Measurements from ENCODE around the gene B4GALNT3.

- TF ChIP-seq POLR2A (IDR thresholded peaks at IDR 0.05) = no peak
- TF ChIP-seq, protein P1, sequence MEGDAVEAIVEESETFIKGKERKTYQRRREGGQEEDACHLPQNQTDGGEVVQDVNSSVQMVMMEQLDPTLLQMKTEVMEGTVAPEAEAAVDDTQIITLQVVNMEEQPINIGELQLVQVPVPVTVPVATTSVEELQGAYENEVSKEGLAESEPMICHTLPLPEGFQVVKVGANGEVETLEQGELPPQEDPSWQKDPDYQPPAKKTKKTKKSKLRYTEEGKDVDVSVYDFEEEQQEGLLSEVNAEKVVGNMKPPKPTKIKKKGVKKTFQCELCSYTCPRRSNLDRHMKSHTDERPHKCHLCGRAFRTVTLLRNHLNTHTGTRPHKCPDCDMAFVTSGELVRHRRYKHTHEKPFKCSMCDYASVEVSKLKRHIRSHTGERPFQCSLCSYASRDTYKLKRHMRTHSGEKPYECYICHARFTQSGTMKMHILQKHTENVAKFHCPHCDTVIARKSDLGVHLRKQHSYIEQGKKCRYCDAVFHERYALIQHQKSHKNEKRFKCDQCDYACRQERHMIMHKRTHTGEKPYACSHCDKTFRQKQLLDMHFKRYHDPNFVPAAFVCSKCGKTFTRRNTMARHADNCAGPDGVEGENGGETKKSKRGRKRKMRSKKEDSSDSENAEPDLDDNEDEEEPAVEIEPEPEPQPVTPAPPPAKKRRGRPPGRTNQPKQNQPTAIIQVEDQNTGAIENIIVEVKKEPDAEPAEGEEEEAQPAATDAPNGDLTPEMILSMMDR (IDR thresholded peaks at IDR 0.05) = no peak
Measured at GRCh38 chr12:573232-573631, 113.5 kb downstream of the B4GALNT3 start.
